GM19438 (cell line): Measurements from ENCODE around the gene MAP3K2.
A peak's percentile ranks its signal among the peaks of the same experiment; 100 is the strongest.

Experiments used
- ATAC-seq: cut with Tn5 transposase; IDR thresholded peaks from one replicate; pipeline ENCODE4 v1.9.1; 2021; ENCODE audit warnings: low read depth; ENCODE audit not compliant: unreplicated experiment

MAP3K2 gene

GRCh38 chr2:127408004-127408806 is 20.4 kb upstream of the MAP3K2 start:
- ATAC-seq: peak; percentile 53

GRCh38 chr2:127407661-127408003 is 19.9 kb upstream of the MAP3K2 start:
- peak; percentile 5 for ATAC-seq

- no peak for ATAC-seq
Measured at GRCh38 chr2:127407091-127407490, 19.3 kb upstream of the MAP3K2 start.

GRCh38 chr2:127406454-127406853 is 18.7 kb upstream of the MAP3K2 start:
- no peak for ATAC-seq

GRCh38 chr2:127405255-127405610 is 17.5 kb upstream of the MAP3K2 start:
- no peak for ATAC-seq

GRCh38 chr2:127404466-127405254 is 16.9 kb upstream of the MAP3K2 start:
- no peak for ATAC-seq

GRCh38 chr2:127403460-127403859 is 15.7 kb upstream of the MAP3K2 start:
- no peak for ATAC-seq

- no peak for ATAC-seq
Measured at GRCh38 chr2:127401757-127402695, 14.3 kb upstream of the MAP3K2 start.

GRCh38 chr2:127400897-127401756 is 13.4 kb upstream of the MAP3K2 start:
- ATAC-seq: no peak

- no peak for ATAC-seq
Measured at GRCh38 chr2:127400533-127400896, 12.7 kb upstream of the MAP3K2 start.

GRCh38 chr2:127398239-127398590 is 10.4 kb upstream of the MAP3K2 start:
- peak; percentile 92 for ATAC-seq

- no peak for ATAC-seq
Measured at GRCh38 chr2:127397568-127398238, 9.9 kb upstream of the MAP3K2 start.

- ATAC-seq: no peak
Measured at GRCh38 chr2:127394492-127394891, 6.7 kb upstream of the MAP3K2 start.

- ATAC-seq: no peak
Measured at GRCh38 chr2:127392828-127393578, 5.2 kb upstream of the MAP3K2 start.

- ATAC-seq: no peak
Measured at GRCh38 chr2:127392133-127392827, 4.5 kb upstream of the MAP3K2 start.

GRCh38 chr2:127389778-127390435 is 2.1 kb upstream of the MAP3K2 start:
- no peak for ATAC-seq

GRCh38 chr2:127388423-127389164 is 819 bp upstream of the MAP3K2 start:
- peak; percentile 10 for ATAC-seq
